ENCODE results near the gene NLRP7. TPM values are rescaled to one million over a fixed set of nuclear protein-coding genes. Genes with fewer than 3 reads are reported as not detected.
"Not testable (repeated sequence)": the region's sequence is repeated elsewhere in the genome, so short reads cannot be mapped to it uniquely, and the experiment has no call there.

The NLRP7 gene
- polyA plus RNA-seq, 1 experiment, result not detected

DNA sequence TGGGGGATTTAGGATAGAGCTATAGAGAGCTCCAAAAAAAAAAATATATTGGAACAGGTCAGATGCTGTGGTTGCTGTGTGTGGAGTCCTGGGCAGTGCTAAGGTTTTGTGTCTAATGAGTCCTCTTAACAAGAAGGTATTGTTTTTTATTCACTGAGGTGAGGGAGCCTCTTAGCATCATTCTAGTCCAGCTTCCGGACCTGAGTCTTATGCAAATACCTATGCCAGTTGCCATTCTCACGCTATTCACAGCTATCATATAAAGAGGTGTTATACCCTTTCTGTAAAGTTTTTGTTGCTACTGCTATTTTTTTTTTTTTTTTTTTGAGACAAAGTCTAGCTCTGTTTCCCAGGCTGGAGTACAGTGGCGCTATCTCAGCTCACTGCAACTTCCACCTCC lies 20.3 kb upstream of the NLRP7 start:
- TF ChIP-seq, protein P1, sequence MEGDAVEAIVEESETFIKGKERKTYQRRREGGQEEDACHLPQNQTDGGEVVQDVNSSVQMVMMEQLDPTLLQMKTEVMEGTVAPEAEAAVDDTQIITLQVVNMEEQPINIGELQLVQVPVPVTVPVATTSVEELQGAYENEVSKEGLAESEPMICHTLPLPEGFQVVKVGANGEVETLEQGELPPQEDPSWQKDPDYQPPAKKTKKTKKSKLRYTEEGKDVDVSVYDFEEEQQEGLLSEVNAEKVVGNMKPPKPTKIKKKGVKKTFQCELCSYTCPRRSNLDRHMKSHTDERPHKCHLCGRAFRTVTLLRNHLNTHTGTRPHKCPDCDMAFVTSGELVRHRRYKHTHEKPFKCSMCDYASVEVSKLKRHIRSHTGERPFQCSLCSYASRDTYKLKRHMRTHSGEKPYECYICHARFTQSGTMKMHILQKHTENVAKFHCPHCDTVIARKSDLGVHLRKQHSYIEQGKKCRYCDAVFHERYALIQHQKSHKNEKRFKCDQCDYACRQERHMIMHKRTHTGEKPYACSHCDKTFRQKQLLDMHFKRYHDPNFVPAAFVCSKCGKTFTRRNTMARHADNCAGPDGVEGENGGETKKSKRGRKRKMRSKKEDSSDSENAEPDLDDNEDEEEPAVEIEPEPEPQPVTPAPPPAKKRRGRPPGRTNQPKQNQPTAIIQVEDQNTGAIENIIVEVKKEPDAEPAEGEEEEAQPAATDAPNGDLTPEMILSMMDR (IDR thresholded peaks at IDR 0.05; ENCODE audit: low read depth, low read length), result no peak
- POLR2A ChIA-PET, result no interaction called here
- H3K4me3 ChIP-seq (ENCODE audit: low read depth, low read length), result no peak overlapping the region
- CTCF ChIA-PET, result interaction anchor here (1.1 kb wide), 1 partner anchor 294 kb away, joined by 3 read pairs; no protein-coding TSS in a partner anchor
- H3K27me3 ChIP-seq (ENCODE audit: control insufficient read depth, insufficient read depth, low read length), result no peaks in the 10 kb centered on the region
- no peak for DNase-seq (ENCODE audit: low read depth, low spot score)
- H3K9me3 ChIP-seq (ENCODE audit: control insufficient read depth, insufficient read depth, low read length), result peaks cover 60% of the 10 kb centered on the region
- no peak overlapping the region for H3K27ac ChIP-seq (ENCODE audit: low read depth, low read length)

DNA sequence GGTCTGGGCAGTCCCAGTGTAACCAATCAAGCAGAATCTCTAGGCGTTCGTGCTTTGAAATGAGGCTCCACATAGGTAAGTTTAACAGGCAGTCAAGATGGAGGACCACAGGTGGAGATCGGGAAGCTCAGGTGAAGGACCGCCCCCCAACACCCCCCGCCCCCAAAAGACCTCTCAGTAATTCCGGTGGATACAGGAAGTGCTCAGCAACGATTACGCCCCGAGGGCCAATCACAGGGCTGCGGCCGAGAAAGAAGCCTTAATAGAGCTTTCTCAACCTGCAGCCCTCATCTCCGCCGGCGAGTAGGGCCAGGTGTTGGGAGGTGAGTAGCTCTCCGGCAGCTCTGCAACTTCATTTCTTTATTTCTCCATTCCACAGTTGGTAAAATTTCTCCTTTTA lies 17.7 kb upstream of the NLRP7 start:
- H3K4me3 ChIP-seq (ENCODE audit: low read depth, low read length); DNase-seq (ENCODE audit: low read depth, low spot score); H3K27me3 ChIP-seq (ENCODE audit: control insufficient read depth, insufficient read depth, low read length); POLR2A ChIA-PET; H3K27ac ChIP-seq (ENCODE audit: low read depth, low read length); CTCF ChIA-PET: not testable (repeated sequence)
- H3K9me3 ChIP-seq (ENCODE audit: control insufficient read depth, insufficient read depth, low read length), result peaks cover 63% of the 10 kb centered on the region

DNA sequence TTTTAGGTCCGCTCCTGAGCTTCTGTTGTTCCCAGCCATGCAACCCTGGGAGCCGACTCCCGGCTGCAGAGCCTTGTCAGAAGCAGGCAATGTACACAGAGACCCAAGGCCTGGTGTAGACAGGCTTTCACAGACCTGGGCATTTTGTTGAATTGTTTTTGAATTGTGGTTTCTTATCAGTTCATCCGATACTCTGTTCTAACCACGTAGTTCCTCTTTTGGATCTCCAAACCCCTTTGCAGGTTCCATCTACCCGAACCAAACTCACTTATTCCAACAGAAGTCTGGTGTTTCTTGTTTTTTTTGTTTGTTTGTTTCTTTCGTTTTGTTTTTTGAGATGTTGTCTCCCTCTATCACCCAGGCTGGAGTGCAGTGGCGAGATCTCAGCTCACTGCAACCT lies 12.5 kb upstream of the NLRP7 start:
- no peak for DNase-seq (ENCODE audit: low read depth, low spot score)

DNA sequence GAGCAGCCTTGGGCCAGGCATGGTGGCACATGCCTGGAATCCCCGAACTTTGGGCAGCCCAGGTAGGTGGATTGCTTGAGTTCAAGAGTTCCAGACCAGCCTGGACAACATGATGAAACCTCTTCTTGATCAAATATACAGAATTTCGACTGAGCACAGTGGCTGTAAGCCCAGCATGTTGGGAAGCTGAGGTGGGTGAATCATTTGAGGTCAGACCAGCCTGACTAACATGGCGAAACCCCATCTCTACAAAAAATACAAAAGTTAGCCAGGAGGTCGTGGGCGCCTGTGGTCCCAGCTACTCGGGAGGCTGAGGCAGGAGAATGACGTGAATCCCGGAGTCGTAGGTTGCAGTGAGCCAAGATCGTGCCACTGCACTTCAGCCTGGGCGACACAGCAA lies 8.0 kb upstream of the NLRP7 start:
- H3K4me3 ChIP-seq (ENCODE audit: low read depth, low read length), result no peak overlapping the region
- peaks cover 77% of the 10 kb centered on the region for H3K9me3 ChIP-seq (ENCODE audit: control insufficient read depth, insufficient read depth, low read length)
- TF ChIP-seq, protein P1 (IDR thresholded peaks at IDR 0.05; ENCODE audit: low read depth, low read length), result no peak
- no peak for DNase-seq (ENCODE audit: low read depth, low spot score)
- CTCF ChIA-PET, result no interaction called here
- POLR2A ChIA-PET, result no interaction called here
- no peaks in the 10 kb centered on the region for H3K27me3 ChIP-seq (ENCODE audit: control insufficient read depth, insufficient read depth, low read length)
- H3K27ac ChIP-seq (ENCODE audit: low read depth, low read length), result no peak overlapping the region

More for the DNA sequence above, 12.5 kb upstream of the NLRP7 start:
- CTCF ChIA-PET, result no interaction called here
- Histone ChIP-seq H3K4me3 (ENCODE audit: low read depth, low read length) (no peak overlapping the region), H3K9me3 (ENCODE audit: control insufficient read depth, insufficient read depth, low read length) (peaks cover 69% of the 10 kb centered on the region), H3K27ac (ENCODE audit: low read depth, low read length) (no peak overlapping the region), H3K27me3 (ENCODE audit: control insufficient read depth, insufficient read depth, low read length) (no peaks in the 10 kb centered on the region)
- POLR2A ChIA-PET, result no interaction called here
- TF ChIP-seq, protein P1 (IDR thresholded peaks at IDR 0.05; ENCODE audit: low read depth, low read length), result no peak

DNA sequence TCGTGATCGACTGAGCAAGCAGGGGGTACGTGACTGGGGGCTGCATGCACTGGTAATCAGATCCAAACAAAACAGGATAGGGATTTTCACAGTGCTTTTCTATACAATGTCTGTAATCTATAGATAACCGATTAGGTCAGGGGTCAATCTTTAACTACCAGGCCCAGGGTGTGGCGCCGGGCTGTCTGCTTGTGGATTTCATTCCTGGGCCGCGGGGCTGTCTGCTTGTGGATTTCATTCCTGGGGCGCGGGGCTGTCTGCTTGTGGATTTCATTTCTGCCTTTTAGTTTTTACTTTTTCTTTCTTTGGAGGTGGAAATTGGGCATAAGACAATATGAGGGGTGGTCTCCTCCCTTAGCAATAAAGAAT lies 6.0 kb upstream of the NLRP7 start:
- H3K27me3 ChIP-seq (ENCODE audit: control insufficient read depth, insufficient read depth, low read length); CTCF ChIA-PET; H3K27ac ChIP-seq (ENCODE audit: low read depth, low read length); H3K4me3 ChIP-seq (ENCODE audit: low read depth, low read length); POLR2A ChIA-PET; DNase-seq (ENCODE audit: low read depth, low spot score): not testable (repeated sequence)
- H3K9me3 ChIP-seq (ENCODE audit: control insufficient read depth, insufficient read depth, low read length), result peaks cover 76% of the 10 kb centered on the region

DNA sequence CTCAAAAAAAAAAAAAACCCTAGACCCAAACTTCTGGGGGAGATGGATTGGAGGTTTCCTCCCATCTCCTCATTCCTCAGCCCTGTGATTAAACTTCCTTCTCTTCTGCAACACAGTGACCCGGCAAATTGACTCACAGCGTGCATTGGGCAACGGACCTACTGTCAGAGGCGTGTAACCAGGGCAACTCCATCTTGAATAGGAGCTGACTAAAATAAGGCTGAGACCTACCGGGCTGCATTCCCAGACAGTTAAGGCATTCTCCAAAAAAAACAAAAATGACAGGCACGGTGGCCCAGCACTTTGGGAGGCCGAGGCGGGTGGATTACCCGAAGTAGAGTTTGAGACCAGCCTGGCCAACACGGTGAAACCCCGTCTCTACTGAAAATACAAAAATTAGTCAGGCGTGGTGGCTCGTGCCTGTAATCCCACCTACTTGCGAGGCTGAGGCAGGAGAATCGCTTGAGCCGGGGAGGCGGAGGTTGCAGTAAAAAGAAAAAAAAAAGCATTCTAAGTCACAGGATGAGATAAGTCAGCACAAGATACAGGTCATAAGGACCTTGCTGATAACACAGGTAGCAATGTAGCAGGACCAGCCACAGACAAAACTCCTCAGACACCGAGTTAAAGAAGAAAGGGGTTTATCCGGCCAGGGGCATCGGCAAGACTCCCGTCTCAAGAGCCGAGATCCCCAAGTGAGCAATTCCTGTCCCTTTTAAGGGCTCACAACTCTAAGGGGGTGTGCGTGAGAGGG lies 5.4 kb upstream of the NLRP7 start:
- TF ChIP-seq, protein P1 (IDR thresholded peaks at IDR 0.05; ENCODE audit: low read depth, low read length), result no peak
- Histone ChIP-seq H3K9me3 (ENCODE audit: control insufficient read depth, insufficient read depth, low read length) (peaks cover 79% of the 10 kb centered on the region), H3K4me3 (ENCODE audit: low read depth, low read length) (no peak overlapping the region), H3K27ac (ENCODE audit: low read depth, low read length) (no peak overlapping the region), H3K27me3 (ENCODE audit: control insufficient read depth, insufficient read depth, low read length) (no peaks in the 10 kb centered on the region)
- ChIA-PET CTCF (no interaction called here), POLR2A (no interaction called here)
- DNase-seq (ENCODE audit: low read depth, low spot score), result no peak

DNA sequence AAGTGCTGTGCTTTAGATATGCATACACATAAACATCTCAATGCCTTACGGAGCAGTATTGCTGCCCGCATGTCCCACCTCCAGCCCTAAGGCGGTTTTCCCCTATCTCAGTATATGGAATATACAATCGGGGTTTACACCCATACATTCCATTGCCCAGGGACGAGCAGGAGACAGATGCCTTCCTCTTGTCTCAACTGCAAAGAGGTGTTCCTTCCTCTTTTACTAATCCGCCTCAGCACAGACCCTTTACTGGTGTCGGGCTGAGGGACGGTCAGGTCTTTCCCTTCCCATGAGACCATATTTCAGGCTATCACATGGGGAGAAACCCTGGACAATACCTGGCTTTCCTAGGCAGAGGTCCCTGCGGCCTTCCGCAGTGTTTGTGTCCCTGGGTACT lies 3.2 kb upstream of the NLRP7 start:
- DNase-seq (ENCODE audit: low read depth, low spot score); POLR2A ChIA-PET; H3K27me3 ChIP-seq (ENCODE audit: control insufficient read depth, insufficient read depth, low read length); CTCF ChIA-PET; H3K4me3 ChIP-seq (ENCODE audit: low read depth, low read length); H3K27ac ChIP-seq (ENCODE audit: low read depth, low read length): not testable (repeated sequence)
- H3K9me3 ChIP-seq (ENCODE audit: control insufficient read depth, insufficient read depth, low read length), result peaks cover 81% of the 10 kb centered on the region

Measured in AG04450 (cell line).